Right atrium auricular region (tissue), 2 donors: ENCODE data around the gene CLDN16. TPM values are rescaled to one million over a fixed set of nuclear protein-coding genes. Genes with fewer than 3 reads are reported as not detected.

Source experiments
- DNase-seq: peaks from one replicate; pipeline ENCODE4 v3.0.0-alpha.2; 2019; ENCODE audit warnings: low spot score
- H3K27ac ChIP-seq, 2 donors: fragments of 200-600 bp; sonication (generic); 1 replicate in 1 of 2; 2 replicates in 1 of 2; pipeline ENCODE4 v1.5.1; 2016 to 2019
- H3K27me3 ChIP-seq, 2 donors: fragments of 200-600 bp; sonication (generic); one replicate each; pipeline versions ENCODE4 v1.5.1 to v1.6.0; 2017 to 2019
- H3K36me3 ChIP-seq: fragments of 200-600 bp; sonication (generic); one replicate; pipeline ENCODE4 v1.5.1; 2016
- H3K4me1 ChIP-seq, 2 donors: fragments of 200-600 bp; sonication (generic); one replicate each; pipeline versions ENCODE4 v1.5.1 to v1.6.0; 2017 to 2019
- H3K4me3 ChIP-seq, 2 donors: fragments of 200-600 bp; sonication (generic); 1 replicate in 1 of 2; 2 replicates in 1 of 2; pipeline ENCODE4 v1.5.1; 2017 to 2019; ENCODE audit warnings: mild to moderate bottlenecking in 1 of 2, moderate library complexity in 1 of 2
- H3K9me3 ChIP-seq, 2 donors: fragments of 200-600 bp; sonication (generic); one replicate each; pipeline ENCODE4 v1.5.1; 2019
- total RNA-seq, 2 donors: library from RNA; depleted of rRNA; stranded (reverse); fragments of >200 nt; gene quantifications; one replicate each; pipeline ENCODE4 v1.1.0, GENCODE V29; 2016
- TF ChIP-seq, protein P1 (sequence below), 2 donors: fragments of 200-600 bp; sonication (generic); IDR thresholded peaks; one replicate each; pipeline ENCODE4 v1.5.1; 2019; ENCODE audit warnings: antibody characterized with exemption in 2 of 2

The CLDN16 gene
- total RNA-seq, 2 donors from 2014 or later = 0.16 TPM; not detected in 1

DNA sequence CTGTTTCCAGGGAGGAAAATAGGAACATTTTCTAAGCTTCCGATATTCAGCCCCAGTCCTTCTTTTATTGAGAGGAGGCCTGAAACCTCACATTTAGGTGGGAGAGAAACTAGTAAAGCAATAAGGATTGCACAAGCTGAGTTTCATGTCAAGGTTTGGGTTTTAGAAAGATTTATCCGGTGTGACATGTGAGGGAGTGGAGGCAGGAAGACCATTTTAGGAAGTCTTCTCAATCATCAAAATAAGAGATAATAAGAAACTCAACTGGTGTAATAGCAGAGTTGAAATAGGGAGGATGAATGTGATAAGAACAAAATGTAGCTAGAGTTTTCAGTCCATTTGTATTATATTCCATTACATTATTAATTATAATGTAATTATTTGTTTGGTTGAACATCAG is 27.7 kb upstream of the CLDN16 start:
- H3K9me3 ChIP-seq = no peaks in the 10 kb centered on the region
- no peaks in the 10 kb centered on the region for H3K4me1 ChIP-seq
- no peak overlapping the region for H3K4me3 ChIP-seq
- H3K27ac ChIP-seq = no peak overlapping the region
- TF ChIP-seq, protein P1, sequence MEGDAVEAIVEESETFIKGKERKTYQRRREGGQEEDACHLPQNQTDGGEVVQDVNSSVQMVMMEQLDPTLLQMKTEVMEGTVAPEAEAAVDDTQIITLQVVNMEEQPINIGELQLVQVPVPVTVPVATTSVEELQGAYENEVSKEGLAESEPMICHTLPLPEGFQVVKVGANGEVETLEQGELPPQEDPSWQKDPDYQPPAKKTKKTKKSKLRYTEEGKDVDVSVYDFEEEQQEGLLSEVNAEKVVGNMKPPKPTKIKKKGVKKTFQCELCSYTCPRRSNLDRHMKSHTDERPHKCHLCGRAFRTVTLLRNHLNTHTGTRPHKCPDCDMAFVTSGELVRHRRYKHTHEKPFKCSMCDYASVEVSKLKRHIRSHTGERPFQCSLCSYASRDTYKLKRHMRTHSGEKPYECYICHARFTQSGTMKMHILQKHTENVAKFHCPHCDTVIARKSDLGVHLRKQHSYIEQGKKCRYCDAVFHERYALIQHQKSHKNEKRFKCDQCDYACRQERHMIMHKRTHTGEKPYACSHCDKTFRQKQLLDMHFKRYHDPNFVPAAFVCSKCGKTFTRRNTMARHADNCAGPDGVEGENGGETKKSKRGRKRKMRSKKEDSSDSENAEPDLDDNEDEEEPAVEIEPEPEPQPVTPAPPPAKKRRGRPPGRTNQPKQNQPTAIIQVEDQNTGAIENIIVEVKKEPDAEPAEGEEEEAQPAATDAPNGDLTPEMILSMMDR (IDR thresholded peaks at IDR 0.05) = no peak
- no peaks in the 10 kb centered on the region for H3K27me3 ChIP-seq
- H3K36me3 ChIP-seq = no peaks in the 10 kb centered on the region
- no peak for DNase-seq

DNA sequence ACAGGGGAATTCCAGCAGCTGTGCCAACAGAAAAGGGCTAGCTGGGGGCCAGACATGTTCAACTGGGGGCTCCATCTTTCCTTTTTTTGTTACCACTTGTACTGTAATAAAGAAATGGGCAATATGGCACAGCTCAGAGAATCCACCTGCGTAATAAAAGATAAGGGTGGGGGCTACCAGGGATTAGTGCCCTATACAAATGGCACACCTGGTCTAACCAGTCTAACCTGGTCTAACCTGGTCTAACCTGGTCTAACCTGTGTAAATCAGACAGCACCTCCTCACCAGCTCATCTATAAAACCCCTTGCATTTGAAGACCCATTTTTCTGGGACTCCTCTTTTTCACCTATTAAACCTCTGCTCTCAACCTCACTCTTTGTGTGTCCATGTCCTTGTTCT is 26.2 kb upstream of the CLDN16 start:
- no peaks in the 10 kb centered on the region for H3K4me1 ChIP-seq
- H3K27me3 ChIP-seq = no peaks in the 10 kb centered on the region
- no peak overlapping the region for H3K4me3 ChIP-seq
- DNase-seq = no peak
- no peaks in the 10 kb centered on the region for H3K9me3 ChIP-seq
- H3K27ac ChIP-seq = no peak overlapping the region
- TF ChIP-seq, protein P1 (IDR thresholded peaks at IDR 0.05) = no peak
- H3K36me3 ChIP-seq = no peaks in the 10 kb centered on the region

- Histone ChIP-seq H3K27ac (no peak overlapping the region), H3K4me3 (no peak overlapping the region), H3K9me3 (no peaks in the 10 kb centered on the region), H3K27me3 (no peaks in the 10 kb centered on the region), H3K4me1 (no peaks in the 10 kb centered on the region), H3K36me3 (no peaks in the 10 kb centered on the region)
- TF ChIP-seq, protein P1 (IDR thresholded peaks at IDR 0.05) = no peak
- no peak for DNase-seq
Observed at GRCh38 chr3:190362258-190362657, 25.7 kb upstream of the CLDN16 start.

GRCh38 chr3:190366133-190366532 is 21.8 kb upstream of the CLDN16 start:
- no peaks in the 10 kb centered on the region for H3K9me3 ChIP-seq
- no peaks in the 10 kb centered on the region for H3K36me3 ChIP-seq
- no peak for DNase-seq
- no peaks in the 10 kb centered on the region for H3K27me3 ChIP-seq
- no peaks in the 10 kb centered on the region for H3K4me1 ChIP-seq
- no peak overlapping the region for H3K27ac ChIP-seq
- H3K4me3 ChIP-seq = no peak overlapping the region
- TF ChIP-seq, protein P1 (IDR thresholded peaks at IDR 0.05) = no peak

DNA sequence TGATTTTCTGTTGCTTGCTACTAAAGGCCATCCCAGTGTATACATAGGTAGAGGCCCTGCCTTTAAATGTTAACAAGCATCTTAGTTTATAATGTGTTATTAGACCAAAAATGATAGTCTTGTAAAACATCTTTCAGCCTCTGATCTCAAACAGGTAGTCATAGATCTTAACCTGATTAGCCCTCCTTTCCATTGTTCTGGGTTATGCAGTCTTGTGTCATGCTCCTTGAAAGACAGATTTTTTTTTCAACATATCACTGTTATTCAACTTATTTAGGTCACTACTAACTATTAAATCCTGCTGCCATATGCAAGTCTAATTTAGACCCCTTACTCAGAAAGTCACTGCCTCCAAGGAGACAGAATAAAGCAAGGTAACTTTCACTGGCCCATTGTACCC is 19.1 kb upstream of the CLDN16 start:
- TF ChIP-seq, protein P1 (IDR thresholded peaks at IDR 0.05) = no peak
- no peaks in the 10 kb centered on the region for H3K4me1 ChIP-seq
- H3K27me3 ChIP-seq = no peaks in the 10 kb centered on the region
- no peak overlapping the region for H3K27ac ChIP-seq
- no peaks in the 10 kb centered on the region for H3K9me3 ChIP-seq
- no peak for DNase-seq
- no peaks in the 10 kb centered on the region for H3K36me3 ChIP-seq
- H3K4me3 ChIP-seq = no peak overlapping the region

- Histone ChIP-seq H3K36me3 (no peaks in the 10 kb centered on the region), H3K4me1 (no peaks in the 10 kb centered on the region), H3K9me3 (no peaks in the 10 kb centered on the region), H3K27ac (no peak overlapping the region), H3K27me3 (no peaks in the 10 kb centered on the region), H3K4me3 (no peak overlapping the region)
- no peak for DNase-seq
- TF ChIP-seq, protein P1 (IDR thresholded peaks at IDR 0.05) = no peak
Observed at GRCh38 chr3:190369668-190370295, 18.2 kb upstream of the CLDN16 start.
